GM18508 (cell line): ENCODE data around the gene TMIGD2.
"Not testable (repeated sequence)": the region's sequence is repeated elsewhere in the genome, so short reads cannot be mapped to it uniquely, and the experiment has no call there.

Experiments used
- ATAC-seq: cut with Tn5 transposase; IDR thresholded peaks from one replicate; pipeline ENCODE4 v1.9.1; 2021; ENCODE audit warnings: moderate number of reproducible peaks; ENCODE audit not compliant: insufficient read depth, unreplicated experiment

The TMIGD2 gene

DNA sequence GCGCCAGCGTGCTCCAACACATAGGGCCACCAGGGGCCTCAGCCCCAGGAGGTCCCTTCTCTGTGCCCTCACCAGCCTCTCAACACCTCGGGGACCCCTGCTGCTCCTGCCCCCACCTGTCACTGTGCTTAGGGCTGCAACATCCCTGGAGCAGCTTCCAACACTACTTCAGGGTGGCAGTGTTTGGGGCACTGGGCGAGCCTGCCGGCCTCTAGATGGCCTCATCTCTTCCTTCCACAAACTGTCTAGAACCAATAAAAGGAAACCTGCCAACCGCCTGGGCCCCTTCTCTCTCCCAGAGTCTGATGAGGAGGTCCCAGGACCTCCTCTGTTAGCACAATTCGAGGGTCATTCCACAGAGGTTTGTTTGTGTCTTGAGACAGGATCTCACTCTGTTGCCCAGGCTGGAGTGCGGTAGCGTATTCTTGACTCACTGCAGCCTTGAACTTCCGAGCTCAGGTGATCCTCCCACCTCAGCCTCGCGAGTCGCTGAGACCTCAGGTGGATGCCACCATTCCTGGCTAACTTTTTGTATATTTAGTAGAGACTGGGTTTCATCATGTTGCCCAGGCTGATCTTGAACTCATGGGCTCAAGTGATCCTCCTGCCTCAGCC lies 33.3 kb downstream of the TMIGD2 start:
- ATAC-seq = no peak

GRCh38 chr19:4267901-4268815 lies 34.0 kb downstream of the TMIGD2 start:
- no peak for ATAC-seq

DNA sequence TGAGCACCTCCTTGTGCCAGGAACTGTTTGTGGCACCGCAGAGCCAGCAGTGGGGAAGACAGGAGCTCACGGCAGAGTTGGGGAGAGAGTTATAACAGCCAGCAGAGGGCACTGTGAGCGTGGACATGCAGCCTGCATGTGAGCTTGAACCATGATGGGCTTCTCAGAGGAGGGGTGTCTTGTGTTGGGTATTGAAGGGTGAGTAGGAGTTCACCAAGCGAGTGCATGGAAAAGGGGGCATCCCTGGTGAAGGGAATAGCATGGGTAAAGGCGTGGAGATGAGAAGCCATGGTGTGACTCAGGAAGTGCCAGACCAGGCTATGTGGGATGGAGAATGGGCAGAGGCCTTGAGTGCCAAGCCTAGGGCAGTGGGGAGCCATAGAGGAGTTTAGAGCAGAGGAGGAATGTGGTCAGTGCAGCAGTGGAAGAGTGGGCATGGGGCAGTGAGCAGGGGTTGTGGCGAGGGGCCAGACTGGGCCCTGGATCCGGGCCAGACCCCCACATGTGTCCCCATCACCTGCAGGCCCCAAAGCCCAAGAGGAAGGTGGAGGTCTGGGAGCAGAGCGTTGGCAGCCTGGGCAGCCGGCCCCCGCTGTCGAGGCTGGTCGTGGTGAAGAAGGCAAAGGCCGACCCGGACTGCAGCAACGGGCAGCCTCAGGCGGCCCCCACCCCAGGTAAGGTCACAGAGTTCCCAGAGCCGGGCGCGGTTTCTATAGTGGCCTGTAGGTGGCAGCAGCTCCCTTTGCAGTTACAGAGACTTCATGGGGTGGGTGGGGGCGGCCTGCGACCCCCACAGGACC lies 34.9 kb downstream of the TMIGD2 start:
- no peak for ATAC-seq

- no peak for ATAC-seq
Measured at GRCh38 chr19:4266253-4267000, 35.8 kb downstream of the TMIGD2 start.

DNA sequence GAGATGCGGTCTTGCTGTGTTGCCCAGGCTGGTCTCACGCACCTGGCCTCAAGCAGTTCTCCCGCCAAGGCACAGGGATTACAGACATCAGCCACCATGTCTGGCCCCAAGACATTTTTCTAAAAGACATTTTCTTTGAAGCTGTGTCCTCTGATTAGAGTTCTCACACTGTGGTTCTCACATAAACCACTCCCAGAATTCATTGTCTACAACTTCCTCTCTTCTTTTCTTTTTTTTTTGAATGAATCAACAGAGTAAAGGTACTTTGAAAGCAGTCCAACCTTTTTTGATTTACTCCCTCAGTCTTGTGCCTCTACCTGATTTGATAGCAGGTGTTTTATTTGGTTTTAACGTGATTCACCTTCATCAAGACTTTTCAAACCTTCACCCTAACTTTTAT lies 37.4 kb downstream of the TMIGD2 start:
- ATAC-seq = no peak

GRCh38 chr19:4260613-4261191 lies 41.5 kb downstream of the TMIGD2 start:
- no peak for ATAC-seq

DNA sequence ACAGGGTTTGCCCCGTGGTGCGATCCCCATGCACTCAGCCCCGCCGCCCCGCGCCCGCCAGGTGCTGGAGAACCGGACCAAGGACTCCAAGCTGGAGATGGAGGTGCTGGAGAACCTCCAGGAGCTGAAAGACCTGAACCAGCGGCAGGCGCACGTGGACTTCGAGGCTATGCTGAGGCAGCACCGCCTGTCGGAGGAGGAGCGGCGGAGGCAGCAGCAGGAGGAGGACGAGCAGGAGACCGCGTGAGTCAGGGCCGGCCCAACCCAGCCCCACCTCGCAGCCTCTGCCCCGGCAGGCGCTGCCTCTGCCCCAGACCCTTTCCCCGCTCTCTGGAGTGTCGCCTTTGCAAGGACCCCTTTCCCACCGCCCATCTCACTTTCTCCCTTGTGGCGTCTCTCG lies 44.0 kb downstream of the TMIGD2 start:
- no peak for ATAC-seq

DNA sequence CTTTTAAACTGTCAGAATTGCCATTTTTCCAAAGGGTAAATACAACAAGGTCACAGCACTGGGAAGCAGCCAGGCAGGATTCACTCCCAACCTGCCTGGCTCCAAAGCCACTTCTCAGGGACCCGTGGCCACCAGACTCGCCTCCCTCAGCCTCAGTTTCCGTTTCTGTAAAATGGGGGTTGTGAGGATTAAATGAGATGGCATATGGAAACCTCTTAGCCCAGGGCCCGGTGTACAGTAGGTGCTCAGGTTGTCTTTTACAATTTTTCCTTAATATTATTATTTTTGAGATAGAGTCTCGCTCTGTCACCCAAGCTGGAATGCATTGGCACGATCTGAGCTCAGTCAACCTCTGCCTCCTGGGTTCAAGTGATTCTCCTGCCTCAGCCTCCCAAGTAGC lies 45.2 kb downstream of the TMIGD2 start:
- no peak for ATAC-seq

GRCh38 chr19:4256563-4256962 lies 45.6 kb downstream of the TMIGD2 start:
- ATAC-seq = no peak

- peak; percentile 50 for ATAC-seq
Measured at GRCh38 chr19:4246767-4247593, 55.2 kb downstream of the TMIGD2 start, which contains the start of gene YJU2. Gene YJU2, plus strand, starts transcription at chr19:4247080. Its CDS starts 67 bp downstream, at chr19:4247147.

- ATAC-seq = not testable (repeated sequence)
Measured at GRCh38 chr19:4245938-4246337, 56.3 kb downstream of the TMIGD2 start.
